Measurements from ENCODE around the gene SMARCA5.
A peak's percentile ranks its signal among the peaks of the same experiment; 100 is the strongest.

Gene SMARCA5

GRCh38 chr4:143513314-143514168 lies at the start of gene SMARCA5:
Gene SMARCA5, plus strand, starts transcription at chr4:143513702. Its CDS starts 223 bp downstream, at chr4:143513925.
- H3K27ac ChIP-seq (ENCODE audit: low read length) = no peak within 1 kb of the TSS
- WGBS (ENCODE audit: insufficient coverage, insufficient read length) = no CpG with 5 or more reads among the region's 86 CpGs
- H3K4me3 ChIP-seq (ENCODE audit: low read length) = peak within 1 kb of the TSS; percentile 88
- H3K9me3 ChIP-seq (ENCODE audit: control insufficient read depth, insufficient read depth, low read length) = no peaks in the 10 kb centered on the region
- H3K27me3 ChIP-seq (ENCODE audit: control insufficient read depth, insufficient read depth, low read length) = no peaks in the 10 kb centered on the region
- H3K4me1 ChIP-seq (ENCODE audit: control insufficient read depth, insufficient read depth, low read length) = no peaks in the 10 kb centered on the region
- no peaks in the 10 kb centered on the region; the same call in 1 of the 2 replicates for H3K36me3 ChIP-seq (ENCODE audit: control insufficient read depth, insufficient read depth, low read length)
- DNase-seq (ENCODE audit: low read depth, low spot score) = peak; percentile 98

GRCh38 chr4:143473334-143474126 lies 40.0 kb upstream of the SMARCA5 start:
- WGBS (ENCODE audit: insufficient coverage, insufficient read length) = no CpG with 5 or more reads among the region's 1 CpG
- Histone ChIP-seq H3K4me1 (ENCODE audit: control insufficient read depth, insufficient read depth, low read length) (0 out of 2 replicates have a peak, but pooled peaks cover 2% of the 10 kb centered on the region), H3K9me3 (ENCODE audit: control insufficient read depth, insufficient read depth, low read length) (no peaks in the 10 kb centered on the region), H3K4me3 (ENCODE audit: low read length) (no peak overlapping the region), H3K27ac (ENCODE audit: low read length) (no peak overlapping the region), H3K27me3 (ENCODE audit: control insufficient read depth, insufficient read depth, low read length) (no peaks in the 10 kb centered on the region), H3K36me3 (ENCODE audit: control insufficient read depth, insufficient read depth, low read length) (no peaks in the 10 kb centered on the region)
- no peak for DNase-seq (ENCODE audit: low read depth, low spot score)

GRCh38 chr4:143477487-143477886 lies 36.0 kb upstream of the SMARCA5 start:
- DNase-seq (ENCODE audit: low read depth, low spot score) = no peak
- 0 out of 2 replicates have a peak, but pooled peaks cover 2% of the 10 kb centered on the region for H3K4me1 ChIP-seq (ENCODE audit: control insufficient read depth, insufficient read depth, low read length)
- WGBS (ENCODE audit: insufficient coverage, insufficient read length) = no CpG with 5 or more reads among the region's 2 CpGs
- H3K36me3 ChIP-seq (ENCODE audit: control insufficient read depth, insufficient read depth, low read length) = no peaks in the 10 kb centered on the region
- no peaks in the 10 kb centered on the region for H3K9me3 ChIP-seq (ENCODE audit: control insufficient read depth, insufficient read depth, low read length)
- no peak overlapping the region for H3K27ac ChIP-seq (ENCODE audit: low read length)
- H3K27me3 ChIP-seq (ENCODE audit: control insufficient read depth, insufficient read depth, low read length) = no peaks in the 10 kb centered on the region
- H3K4me3 ChIP-seq (ENCODE audit: low read length) = no peak overlapping the region

- Histone ChIP-seq H3K4me1 (ENCODE audit: control insufficient read depth, insufficient read depth, low read length) (0 out of 2 replicates have a peak, but pooled peaks cover 2% of the 10 kb centered on the region), H3K9me3 (ENCODE audit: control insufficient read depth, insufficient read depth, low read length) (no peaks in the 10 kb centered on the region), H3K4me3 (ENCODE audit: low read length) (no peak overlapping the region), H3K27me3 (ENCODE audit: control insufficient read depth, insufficient read depth, low read length) (no peaks in the 10 kb centered on the region), H3K27ac (ENCODE audit: low read length) (no peak overlapping the region), H3K36me3 (ENCODE audit: control insufficient read depth, insufficient read depth, low read length) (no peaks in the 10 kb centered on the region)
- DNase-seq (ENCODE audit: low read depth, low spot score) = no peak
- whole genome bisulfite sequencing (ENCODE audit: insufficient coverage, insufficient read length) = no CpG with 5 or more reads among the region's 3 CpGs
Observed at GRCh38 chr4:143481361-143481760, 32.1 kb upstream of the SMARCA5 start.

GRCh38 chr4:143482840-143483239 lies 30.7 kb upstream of the SMARCA5 start:
- Histone ChIP-seq H3K4me3 (ENCODE audit: low read length) (no peak overlapping the region), H3K36me3 (ENCODE audit: control insufficient read depth, insufficient read depth, low read length) (no peaks in the 10 kb centered on the region), H3K4me1 (ENCODE audit: control insufficient read depth, insufficient read depth, low read length) (no peaks in the 10 kb centered on the region), H3K9me3 (ENCODE audit: control insufficient read depth, insufficient read depth, low read length) (no peaks in the 10 kb centered on the region), H3K27me3 (ENCODE audit: control insufficient read depth, insufficient read depth, low read length) (no peaks in the 10 kb centered on the region), H3K27ac (ENCODE audit: low read length) (no peak overlapping the region)
- DNase-seq (ENCODE audit: low read depth, low spot score) = no peak
- no CpG with 5 or more reads among the region's 1 CpG for whole genome bisulfite sequencing (ENCODE audit: insufficient coverage, insufficient read length)

- Histone ChIP-seq H3K27me3 (ENCODE audit: control insufficient read depth, insufficient read depth, low read length) (no peaks in the 10 kb centered on the region), H3K4me1 (ENCODE audit: control insufficient read depth, insufficient read depth, low read length) (no peaks in the 10 kb centered on the region), H3K4me3 (ENCODE audit: low read length) (no peak overlapping the region), H3K36me3 (ENCODE audit: control insufficient read depth, insufficient read depth, low read length) (no peaks in the 10 kb centered on the region), H3K9me3 (ENCODE audit: control insufficient read depth, insufficient read depth, low read length) (no peaks in the 10 kb centered on the region), H3K27ac (ENCODE audit: low read length) (no peak overlapping the region)
- WGBS (ENCODE audit: insufficient coverage, insufficient read length) = no CpG with 5 or more reads among the region's 1 CpG
- DNase-seq (ENCODE audit: low read depth, low spot score) = no peak
Observed at GRCh38 chr4:143486314-143486713, 27.2 kb upstream of the SMARCA5 start.

GRCh38 chr4:143488687-143489086 lies 24.8 kb upstream of the SMARCA5 start:
- WGBS (ENCODE audit: insufficient coverage, insufficient read length) = no CpG with 5 or more reads among the region's 3 CpGs
- H3K4me3 ChIP-seq (ENCODE audit: low read length) = no peak overlapping the region
- no peaks in the 10 kb centered on the region for H3K27me3 ChIP-seq (ENCODE audit: control insufficient read depth, insufficient read depth, low read length)
- H3K27ac ChIP-seq (ENCODE audit: low read length) = no peak overlapping the region
- DNase-seq (ENCODE audit: low read depth, low spot score) = no peak
- no peaks in the 10 kb centered on the region for H3K36me3 ChIP-seq (ENCODE audit: control insufficient read depth, insufficient read depth, low read length)
- no peaks in the 10 kb centered on the region for H3K4me1 ChIP-seq (ENCODE audit: control insufficient read depth, insufficient read depth, low read length)
- H3K9me3 ChIP-seq (ENCODE audit: control insufficient read depth, insufficient read depth, low read length) = no peaks in the 10 kb centered on the region

GRCh38 chr4:143489106-143489505 lies 24.4 kb upstream of the SMARCA5 start:
- DNase-seq (ENCODE audit: low read depth, low spot score) = no peak
- Histone ChIP-seq H3K27me3 (ENCODE audit: control insufficient read depth, insufficient read depth, low read length) (no peaks in the 10 kb centered on the region), H3K4me1 (ENCODE audit: control insufficient read depth, insufficient read depth, low read length) (no peaks in the 10 kb centered on the region), H3K9me3 (ENCODE audit: control insufficient read depth, insufficient read depth, low read length) (no peaks in the 10 kb centered on the region), H3K36me3 (ENCODE audit: control insufficient read depth, insufficient read depth, low read length) (no peaks in the 10 kb centered on the region), H3K4me3 (ENCODE audit: low read length) (no peak overlapping the region), H3K27ac (ENCODE audit: low read length) (no peak overlapping the region)
- no CpG with 5 or more reads among the region's 2 CpGs for WGBS (ENCODE audit: insufficient coverage, insufficient read length)

- WGBS (ENCODE audit: insufficient coverage, insufficient read length) = no CpG with 5 or more reads among the region's 8 CpGs
- Histone ChIP-seq H3K27ac (ENCODE audit: low read length) (no peak overlapping the region), H3K4me3 (ENCODE audit: low read length) (no peak overlapping the region), H3K27me3 (ENCODE audit: control insufficient read depth, insufficient read depth, low read length) (no peaks in the 10 kb centered on the region), H3K36me3 (ENCODE audit: control insufficient read depth, insufficient read depth, low read length) (no peaks in the 10 kb centered on the region), H3K9me3 (ENCODE audit: control insufficient read depth, insufficient read depth, low read length) (no peaks in the 10 kb centered on the region), H3K4me1 (ENCODE audit: control insufficient read depth, insufficient read depth, low read length) (no peaks in the 10 kb centered on the region)
- DNase-seq (ENCODE audit: low read depth, low spot score) = no peak
Observed at GRCh38 chr4:143498021-143498420, 15.5 kb upstream of the SMARCA5 start.

GRCh38 chr4:143502231-143502630 lies 11.3 kb upstream of the SMARCA5 start:
- DNase-seq (ENCODE audit: low read depth, low spot score) = no peak
- H3K36me3 ChIP-seq (ENCODE audit: control insufficient read depth, insufficient read depth, low read length) = no peaks in the 10 kb centered on the region
- no peaks in the 10 kb centered on the region for H3K27me3 ChIP-seq (ENCODE audit: control insufficient read depth, insufficient read depth, low read length)
- no peak overlapping the region for H3K4me3 ChIP-seq (ENCODE audit: low read length)
- no CpG with 5 or more reads among the region's 1 CpG for WGBS (ENCODE audit: insufficient coverage, insufficient read length)
- no peaks in the 10 kb centered on the region for H3K9me3 ChIP-seq (ENCODE audit: control insufficient read depth, insufficient read depth, low read length)
- H3K4me1 ChIP-seq (ENCODE audit: control insufficient read depth, insufficient read depth, low read length) = no peaks in the 10 kb centered on the region
- H3K27ac ChIP-seq (ENCODE audit: low read length) = no peak overlapping the region
